Aorta (tissue), 5 donors: ENCODE measurements around the gene EBP. TPM values are rescaled to one million over a fixed set of nuclear protein-coding genes. Genes with fewer than 3 reads are reported as not detected.

ENCODE experiments used
- ATAC-seq: fragments of 200-7000 bp; cut with Tn5 transposase; one replicate; pipeline ENCODE4 v1.9.1; 2022; ENCODE audit warnings: moderate library complexity; ENCODE audit not compliant: low FRiP score
- DNase-seq, 2 donors: peaks; one replicate each; pipeline ENCODE4 v3.0.0-alpha.2; 2020
- H3K27ac ChIP-seq, 2 donors: one replicate each; pipeline ENCODE4 v1.5.1; 2013; ENCODE audit warnings: low read length in 2 of 2, mild to moderate bottlenecking in 2 of 2, moderate library complexity in 2 of 2, control low read depth in 1 of 2, inconsistent platforms in 1 of 2, low read depth in 1 of 2
- H3K27me3 ChIP-seq, 2 donors: one replicate each; pipeline ENCODE4 v1.6.1; 2013; ENCODE audit warnings: control low read depth in 1 of 2, low read length in 1 of 2, mild to moderate bottlenecking in 1 of 2, moderate library complexity in 1 of 2; ENCODE audit not compliant: insufficient read depth in 2 of 2, control insufficient read depth in 1 of 2
- H3K36me3 ChIP-seq, 2 donors: one replicate each; pipeline ENCODE4 v1.6.1; 2013; ENCODE audit warnings: control low read depth in 1 of 2, low read length in 1 of 2, mild to moderate bottlenecking in 1 of 2; ENCODE audit not compliant: insufficient read depth in 2 of 2, control insufficient read depth in 1 of 2
- H3K4me1 ChIP-seq, 2 donors: one replicate each; pipeline ENCODE4 v1.6.1; 2013; ENCODE audit warnings: low read length in 2 of 2, control low read depth in 1 of 2, mild to moderate bottlenecking in 1 of 2, moderate library complexity in 1 of 2; ENCODE audit not compliant: insufficient read depth in 2 of 2, control insufficient read depth in 1 of 2
- H3K4me3 ChIP-seq, 2 donors: one replicate each; pipeline ENCODE4 v1.5.1; 2013; ENCODE audit warnings: low read length in 2 of 2, control low read depth in 1 of 2, mild to moderate bottlenecking in 1 of 2
- H3K9me3 ChIP-seq: one replicate; pipeline ENCODE4 v1.6.1; 2013; ENCODE audit warnings: mild to moderate bottlenecking, low read length; ENCODE audit not compliant: control insufficient read depth
- WGBS, 2 donors: extraction: QIAGEN DNeasy Blood & Tissue Kit; methylation state at CpG; one replicate each; pipeline ENCODE4 v1.1.7; 2013; 5-methylcytosine and 5-hydroxymethylcytosine counted together
- intact Hi-C, 2 donors: fragments of 100-400 bp; cut with DNase I; formaldehyde crosslinking; loops; one replicate each; pipeline versions ENCODE4 v1.14.2 to v1.15.0; 2022
- polyA plus RNA-seq, 2 donors: library from polyadenylated mRNA; stranded (reverse); fragments of 200-250 nt; gene quantifications; one replicate each; pipeline ENCODE4 v1.2.3, GENCODE V29; 2013
- total RNA-seq, 2 donors: library from RNA; stranded (reverse); fragmentation: NEBNext Ultra II Directional; extraction: Animal tissue kit (Norgen Biotek cat#: 25700); gene quantifications; one replicate each; pipeline ENCODE4 v1.2.1, GENCODE V29; 2021
- donor health status: healthy with polysubstance abuse.
- donor health status: Bipolar disorder and iron deficiency.
- donor health status: DM: no; HTN: no; CAD: no.
- donor health status: DM: no; HTN: no; CAD: no.
- donor health status: DM: yes; HTN: yes; CAD: no.

EBP gene
- total and polyA plus RNA-seq, 4 donors: 12.6 to 32.7 (median 18.5) TPM

GRCh38 chrX:48489892-48490291 lies 31.7 kb upstream of the EBP start:
- no peak overlapping the region for H3K27ac ChIP-seq
- 85 to 89% methylated on average over 2 of the region's 2 CpGs for WGBS, 2 donors
- no peaks in the 10 kb centered on the region for H3K4me1 ChIP-seq
- no peak for ATAC-seq
- H3K27me3 ChIP-seq: no peaks in the 10 kb centered on the region
- H3K9me3 ChIP-seq: no peaks in the 10 kb centered on the region
- H3K4me3 ChIP-seq: no peak overlapping the region
- intact Hi-C loops: no loop called here
- no peaks in the 10 kb centered on the region for H3K36me3 ChIP-seq
- DNase-seq: peak in 1 of 2 donors; percentile 4

- DNase-seq (peak in 1 of 2 donors; percentile 27), ATAC-seq (no peak)
- intact Hi-C loops: no loop called here
- Histone ChIP-seq H3K27me3 (no peaks in the 10 kb centered on the region), H3K4me1 (no peaks in the 10 kb centered on the region), H3K27ac (no peak overlapping the region), H3K36me3 (no peaks in the 10 kb centered on the region), H3K4me3 (no peak overlapping the region), H3K9me3 (no peaks in the 10 kb centered on the region)
- 74 to 75% methylated on average over 8 of the region's 8 CpGs for WGBS, 2 donors
Observed at GRCh38 chrX:48490661-48491060, 30.9 kb upstream of the EBP start.

- Histone ChIP-seq H3K27ac (no peak overlapping the region), H3K27me3 (no peaks in the 10 kb centered on the region), H3K36me3 (no peaks in the 10 kb centered on the region), H3K4me1 (no peaks in the 10 kb centered on the region), H3K9me3 (no peaks in the 10 kb centered on the region), H3K4me3 (no peak overlapping the region)
- WGBS, 2 donors: 90% methylated on average over 9 of the region's 9 CpGs
- DNase-seq: peak in 1 of 2 donors; percentile 40
- intact Hi-C loops: no loop called here
- no peak for ATAC-seq
Observed at GRCh38 chrX:48491809-48492208, 29.8 kb upstream of the EBP start.

DNA sequence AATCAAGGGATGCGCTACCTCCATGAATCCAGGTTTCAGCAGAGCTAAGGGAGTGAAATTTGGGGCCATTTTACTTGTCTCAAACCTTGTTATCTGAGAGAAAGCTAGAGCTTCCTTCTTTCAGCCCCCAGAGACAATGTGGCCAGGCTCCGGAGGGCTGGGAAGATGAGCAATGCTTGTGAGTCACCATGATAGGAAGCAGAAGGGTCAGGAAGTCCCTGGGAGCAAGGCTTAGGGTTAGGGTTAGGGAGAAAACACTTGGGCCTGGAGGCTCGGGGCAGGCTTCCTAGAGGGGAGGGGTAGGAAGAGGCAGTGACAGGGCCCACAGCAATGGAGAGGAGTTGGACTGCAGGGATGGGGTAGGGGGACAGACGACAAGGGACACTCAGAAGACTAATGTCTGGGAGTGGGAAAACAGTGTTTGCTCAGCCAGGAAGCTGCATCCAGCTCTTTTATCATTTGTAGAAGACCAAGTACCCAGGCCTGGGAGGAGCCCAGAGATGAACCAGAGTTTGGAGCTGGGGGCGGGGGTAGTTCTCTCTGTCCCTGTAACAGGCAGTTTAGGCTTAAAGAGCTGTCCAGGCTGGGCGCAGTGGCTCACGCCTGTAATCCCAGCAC lies 29.2 kb upstream of the EBP start:
- no peaks in the 10 kb centered on the region for H3K4me1 ChIP-seq
- ATAC-seq (no peak), DNase-seq (peak in 1 of 2 donors; percentile 41)
- no peaks in the 10 kb centered on the region for H3K9me3 ChIP-seq
- H3K36me3 ChIP-seq: no peaks in the 10 kb centered on the region
- H3K27ac ChIP-seq: no peak overlapping the region
- 71 to 75% methylated on average over 7 of the region's 7 CpGs for WGBS, 2 donors
- H3K27me3 ChIP-seq: no peaks in the 10 kb centered on the region
- H3K4me3 ChIP-seq: no peak overlapping the region
- intact Hi-C loops: no loop called here

DNA sequence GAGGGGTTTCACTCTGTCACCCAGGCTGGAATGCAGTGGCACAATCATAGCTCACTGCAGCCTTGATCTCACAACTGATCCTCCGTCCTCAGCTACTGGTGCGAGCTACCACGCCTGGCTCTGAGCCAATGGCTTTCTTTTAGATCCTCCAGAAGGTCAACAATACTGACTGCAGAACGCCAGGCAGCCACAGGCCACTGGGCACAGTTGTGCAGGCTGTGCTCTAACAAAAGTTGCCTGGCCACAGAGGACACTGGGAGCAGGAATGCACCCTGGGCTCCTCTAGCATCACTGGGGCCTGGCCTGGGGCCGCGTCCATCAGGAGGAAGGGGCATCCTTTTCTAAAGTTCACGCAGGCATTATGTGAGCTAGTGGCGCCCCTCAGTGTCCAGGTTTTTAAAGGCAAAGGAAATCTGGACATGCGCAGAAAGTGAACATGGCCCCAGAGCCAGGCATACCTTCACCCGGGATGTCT lies 27.7 kb upstream of the EBP start:
- intact Hi-C loops: no loop called here
- 13 to 33% methylated on average over 10 of the region's 10 CpGs for WGBS, 2 donors
- ATAC-seq: no peak
- Histone ChIP-seq H3K27ac (no peak overlapping the region), H3K27me3 (no peaks in the 10 kb centered on the region), H3K4me1 (no peaks in the 10 kb centered on the region), H3K9me3 (no peaks in the 10 kb centered on the region), H3K4me3 (no peak overlapping the region), H3K36me3 (no peaks in the 10 kb centered on the region)
- DNase-seq: peak in 1 of 2 donors; percentile 71

DNA sequence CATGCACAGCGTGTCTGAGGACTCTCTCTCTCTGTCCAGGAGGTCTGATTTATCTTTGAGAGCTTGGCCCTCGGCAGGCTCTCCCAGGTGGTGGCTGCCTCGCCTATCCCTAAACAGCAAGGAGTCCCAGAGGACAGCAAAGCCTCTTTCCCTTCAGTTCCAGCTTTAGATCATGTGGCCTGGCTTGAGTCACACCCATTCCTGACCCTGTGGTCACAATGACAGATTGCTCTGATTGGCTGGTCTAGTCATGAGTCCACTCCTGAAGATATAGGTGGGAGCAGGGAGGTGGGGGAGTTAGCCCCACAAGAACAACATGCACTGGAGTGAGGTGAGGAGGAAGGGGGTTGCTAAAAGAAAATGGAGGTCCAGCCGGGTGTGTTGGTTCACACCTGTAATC lies 24.9 kb upstream of the EBP start:
- Histone ChIP-seq H3K27ac (no peak overlapping the region), H3K27me3 (no peaks in the 10 kb centered on the region), H3K4me1 (no peaks in the 10 kb centered on the region), H3K36me3 (no peaks in the 10 kb centered on the region), H3K4me3 (no peak overlapping the region), H3K9me3 (no peaks in the 10 kb centered on the region)
- ATAC-seq (no peak), DNase-seq (peak in 1 of 2 donors; percentile 42)
- intact Hi-C loops: no loop called here
- 74 to 83% methylated on average over 4 of the region's 4 CpGs for WGBS, 2 donors

- H3K27me3 ChIP-seq: no peaks in the 10 kb centered on the region
- intact Hi-C loops: no loop called here
- H3K9me3 ChIP-seq: no peaks in the 10 kb centered on the region
- H3K4me1 ChIP-seq: no peaks in the 10 kb centered on the region
- H3K36me3 ChIP-seq: no peaks in the 10 kb centered on the region
- no peak overlapping the region for H3K27ac ChIP-seq
- H3K4me3 ChIP-seq: no peak overlapping the region
- ATAC-seq (no peak), DNase-seq (peak in 1 of 2 donors; percentile 42)
- WGBS, 2 donors: 69 to 71% methylated on average over 5 of the region's 5 CpGs
Observed at GRCh38 chrX:48497871-48498270, 23.7 kb upstream of the EBP start.

DNA sequence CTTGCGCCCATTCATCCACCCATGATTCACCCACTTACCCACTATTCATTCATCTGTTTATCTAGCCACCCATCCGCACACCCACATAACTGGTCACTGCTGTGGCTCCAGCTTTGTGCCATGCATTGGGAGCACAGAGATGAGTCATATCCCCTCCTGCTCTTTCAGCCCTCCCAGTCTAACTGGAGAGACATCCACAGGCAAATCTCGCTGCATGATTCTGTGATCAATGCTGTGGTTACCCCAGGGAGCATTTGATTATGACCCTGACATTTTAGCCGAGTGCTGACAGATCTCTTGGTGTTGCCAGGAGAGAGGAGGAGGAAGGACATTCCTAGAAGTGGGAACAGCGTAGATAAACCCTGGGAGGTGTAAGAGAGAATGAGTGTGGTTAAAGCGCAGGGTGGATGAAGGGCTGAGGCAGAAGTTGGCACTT lies 23.2 kb upstream of the EBP start:
- no peaks in the 10 kb centered on the region for H3K9me3 ChIP-seq
- 40 to 62% methylated on average over 6 of the region's 6 CpGs for WGBS, 2 donors
- DNase-seq (peak in 1 of 2 donors; percentile 11), ATAC-seq (no peak)
- H3K36me3 ChIP-seq: no peaks in the 10 kb centered on the region
- H3K4me1 ChIP-seq: no peaks in the 10 kb centered on the region
- no peak overlapping the region for H3K4me3 ChIP-seq
- H3K27ac ChIP-seq: no peak overlapping the region
- intact Hi-C loops: no loop called here
- H3K27me3 ChIP-seq: no peaks in the 10 kb centered on the region

DNA sequence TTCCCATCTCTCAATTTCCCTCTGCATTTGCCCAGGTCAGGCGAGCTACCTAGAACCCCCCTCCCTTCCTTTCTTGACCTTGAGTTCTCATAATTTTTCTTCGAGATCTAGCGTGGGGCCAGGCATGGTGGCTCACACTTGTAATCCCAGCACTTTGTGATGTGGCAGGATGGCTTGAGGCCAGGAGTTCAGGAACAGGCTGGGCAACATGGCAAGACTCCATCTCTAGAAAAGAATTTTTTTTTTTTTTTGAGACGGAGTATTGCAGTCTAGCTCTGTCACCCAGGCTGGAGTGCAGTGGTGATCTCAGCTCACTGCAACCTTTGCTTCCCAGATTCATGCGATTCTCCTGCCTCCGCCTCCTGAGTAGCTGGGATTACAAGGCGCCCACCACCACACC lies 17.3 kb upstream of the EBP start:
- no peaks in the 10 kb centered on the region for H3K36me3 ChIP-seq
- no peaks in the 10 kb centered on the region for H3K4me1 ChIP-seq
- intact Hi-C loops: no loop called here
- ATAC-seq: no peak
- DNase-seq: no peak
- no peaks in the 10 kb centered on the region for H3K9me3 ChIP-seq
- H3K27ac ChIP-seq: no peak overlapping the region
- H3K4me3 ChIP-seq: no peak overlapping the region
- WGBS, 2 donors: 61 to 68% methylated on average over 7 of the region's 7 CpGs
- H3K27me3 ChIP-seq: no peaks in the 10 kb centered on the region
